IPS-18a (cell line): ENCODE results near the gene PSME2.

Source experiments
- H3K27ac ChIP-seq: one replicate; pipeline ENCODE4 v1.5.1; 2013; ENCODE audit warnings: low read length
- H3K27me3 ChIP-seq: one replicate; pipeline ENCODE4 v1.6.1; 2013; ENCODE audit warnings: mild to moderate bottlenecking, low read length; ENCODE audit not compliant: control insufficient read depth, insufficient read depth
- H3K36me3 ChIP-seq: one replicate; pipeline ENCODE4 v1.6.1; 2013; ENCODE audit warnings: low read depth, low read length; ENCODE audit not compliant: control insufficient read depth
- H3K4me1 ChIP-seq: one replicate; pipeline ENCODE4 v1.6.1; 2013; ENCODE audit warnings: low read depth, low read length; ENCODE audit not compliant: control insufficient read depth
- H3K4me3 ChIP-seq: one replicate; pipeline ENCODE4 v1.5.1; 2013; ENCODE audit warnings: low read length
- H3K9ac ChIP-seq: one replicate; pipeline ENCODE4 v1.6.1; 2013; ENCODE audit warnings: mild to moderate bottlenecking, low read length, moderate library complexity
- H3K9me3 ChIP-seq: one replicate; pipeline ENCODE4 v1.6.1; 2013; ENCODE audit warnings: low read depth, low read length; ENCODE audit not compliant: control insufficient read depth

The PSME2 gene

GRCh38 chr14:24186831-24187538 is 40.6 kb upstream of the PSME2 start:
- peaks cover 6% of the 10 kb centered on the region for H3K4me1 ChIP-seq
- H3K27ac ChIP-seq: no peak overlapping the region
- H3K4me3 ChIP-seq: no peak overlapping the region
- no peaks in the 10 kb centered on the region for H3K9me3 ChIP-seq
- no peak overlapping the region for H3K9ac ChIP-seq
- peaks cover 58% of the 10 kb centered on the region for H3K36me3 ChIP-seq
- H3K27me3 ChIP-seq: no peaks in the 10 kb centered on the region

- H3K36me3 ChIP-seq: peaks cover 65% of the 10 kb centered on the region
- no peak overlapping the region for H3K27ac ChIP-seq
- H3K4me3 ChIP-seq: no peak overlapping the region
- H3K27me3 ChIP-seq: no peaks in the 10 kb centered on the region
- no peaks in the 10 kb centered on the region for H3K9me3 ChIP-seq
- peaks cover 6% of the 10 kb centered on the region for H3K4me1 ChIP-seq
- no peak overlapping the region for H3K9ac ChIP-seq
These were observed 39.3 kb upstream of the PSME2 start for GRCh38 chr14:24185741-24186140.

GRCh38 chr14:24185026-24185425 is 38.6 kb upstream of the PSME2 start:
- Histone ChIP-seq H3K4me1 (peaks cover 6% of the 10 kb centered on the region), H3K4me3 (no peak overlapping the region), H3K36me3 (peaks cover 71% of the 10 kb centered on the region), H3K27me3 (no peaks in the 10 kb centered on the region), H3K27ac (no peak overlapping the region), H3K9ac (no peak overlapping the region), H3K9me3 (no peaks in the 10 kb centered on the region)

GRCh38 chr14:24184104-24184970 is 37.9 kb upstream of the PSME2 start:
- Histone ChIP-seq H3K27me3 (no peaks in the 10 kb centered on the region), H3K9ac (no peak overlapping the region), H3K4me3 (no peak overlapping the region)

GRCh38 chr14:24183014-24183481 is 36.6 kb upstream of the PSME2 start:
- Histone ChIP-seq H3K9me3 (no peaks in the 10 kb centered on the region), H3K27me3 (no peaks in the 10 kb centered on the region), H3K36me3 (peaks cover 89% of the 10 kb centered on the region), H3K9ac (no peak overlapping the region), H3K4me1 (peaks cover 6% of the 10 kb centered on the region), H3K4me3 (no peak overlapping the region), H3K27ac (no peak overlapping the region)

More at GRCh38 chr14:24184104-24184970, 37.9 kb upstream of the PSME2 start:
- peaks cover 77% of the 10 kb centered on the region for H3K36me3 ChIP-seq
- H3K9me3 ChIP-seq: no peaks in the 10 kb centered on the region
- no peak overlapping the region for H3K27ac ChIP-seq
- peaks cover 6% of the 10 kb centered on the region for H3K4me1 ChIP-seq

GRCh38 chr14:24182110-24182882 is 35.9 kb upstream of the PSME2 start:
- H3K27me3 ChIP-seq: no peaks in the 10 kb centered on the region
- no peaks in the 10 kb centered on the region for H3K9me3 ChIP-seq
- H3K36me3 ChIP-seq: peaks cover 93% of the 10 kb centered on the region
- no peak overlapping the region for H3K9ac ChIP-seq
- H3K27ac ChIP-seq: no peak overlapping the region
- H3K4me1 ChIP-seq: no peaks in the 10 kb centered on the region
- H3K4me3 ChIP-seq: no peak overlapping the region

GRCh38 chr14:24181371-24182077 is 35.1 kb upstream of the PSME2 start:
- H3K4me1 ChIP-seq: no peaks in the 10 kb centered on the region
- H3K27me3 ChIP-seq: no peaks in the 10 kb centered on the region
- no peaks in the 10 kb centered on the region for H3K9me3 ChIP-seq
- no peak overlapping the region for H3K27ac ChIP-seq
- H3K9ac ChIP-seq: no peak overlapping the region
- H3K4me3 ChIP-seq: no peak overlapping the region
- peaks cover 88% of the 10 kb centered on the region for H3K36me3 ChIP-seq

GRCh38 chr14:24179961-24180796 is 33.8 kb upstream of the PSME2 start:
- no peak overlapping the region for H3K27ac ChIP-seq
- no peak overlapping the region for H3K9ac ChIP-seq
- no peaks in the 10 kb centered on the region for H3K9me3 ChIP-seq
- no peaks in the 10 kb centered on the region for H3K4me1 ChIP-seq
- H3K4me3 ChIP-seq: no peak overlapping the region
- no peaks in the 10 kb centered on the region for H3K27me3 ChIP-seq
- H3K36me3 ChIP-seq: peaks cover 76% of the 10 kb centered on the region

- no peak overlapping the region for H3K9ac ChIP-seq
- H3K36me3 ChIP-seq: peaks cover 68% of the 10 kb centered on the region
- H3K27ac ChIP-seq: no peak overlapping the region
- H3K27me3 ChIP-seq: no peaks in the 10 kb centered on the region
- no peaks in the 10 kb centered on the region for H3K9me3 ChIP-seq
- H3K4me3 ChIP-seq: no peak overlapping the region
- no peaks in the 10 kb centered on the region for H3K4me1 ChIP-seq
These were observed 33.0 kb upstream of the PSME2 start for GRCh38 chr14:24179294-24179960.
